Smooth muscle cell of the brain vasculature (primary cell): Measurements from ENCODE around the gene WBP1.
A peak's percentile ranks its signal among the peaks of the same experiment; 100 is the strongest.
"Not testable (repeated sequence)": the region's sequence is repeated elsewhere in the genome, so short reads cannot be mapped to it uniquely, and the experiment has no call there.

Source experiments
- DNase-seq: peaks from one replicate; pipeline ENCODE4 v3.0.0-alpha.2; 2012; ENCODE audit warnings: low read depth, low spot score

Gene WBP1

GRCh38 chr2:74481961-74482800 lies 23.9 kb downstream of the WBP1 start:
- DNase-seq, result no peak

GRCh38 chr2:74482801-74483674 lies 24.8 kb downstream of the WBP1 start, which contains the start of the genes CCDC142 and TTC31:
CCDC142 (minus strand) TSS chr2:74482998; CDS start chr2:74482837, 161 bp downstream.
TTC31 (plus strand) TSS chr2:74483081; CDS start chr2:74483096, 15 bp downstream.
- peak; percentile 92 for DNase-seq

GRCh38 chr2:74483675-74484164 lies 25.5 kb downstream of the WBP1 start:
- not testable (repeated sequence) for DNase-seq

- no peak for DNase-seq
These were observed 27.9 kb downstream of the WBP1 start for GRCh38 chr2:74486141-74486540.

GRCh38 chr2:74488643-74489481 lies 30.6 kb downstream of the WBP1 start:
- DNase-seq, result no peak

GRCh38 chr2:74489906-74490305 lies 31.7 kb downstream of the WBP1 start:
- no peak for DNase-seq

GRCh38 chr2:74491648-74492544 lies 33.7 kb downstream of the WBP1 start:
- no peak for DNase-seq

- no peak for DNase-seq
These were observed 35.3 kb downstream of the WBP1 start for GRCh38 chr2:74493546-74493945.

- no peak for DNase-seq
These were observed 37.2 kb downstream of the WBP1 start for GRCh38 chr2:74495440-74495839.

GRCh38 chr2:74496997-74497776 lies 38.9 kb downstream of the WBP1 start:
- DNase-seq, result no peak

GRCh38 chr2:74497777-74498499 lies 39.7 kb downstream of the WBP1 start:
- DNase-seq, result no peak

- DNase-seq, result no peak
These were observed 40.4 kb downstream of the WBP1 start for GRCh38 chr2:74498500-74499266.

- no peak for DNase-seq
These were observed 41.2 kb downstream of the WBP1 start, which contains the start of gene LBX2 for GRCh38 chr2:74499267-74499939. LBX2 (minus strand) TSS chr2:74499603; CDS start chr2:74499537, 66 bp downstream.

- no peak for DNase-seq
These were observed 41.8 kb downstream of the WBP1 start for GRCh38 chr2:74499940-74500577.

GRCh38 chr2:74500578-74500946 lies 42.3 kb downstream of the WBP1 start:
- DNase-seq, result no peak

GRCh38 chr2:74501335-74502071 lies 43.3 kb downstream of the WBP1 start:
- DNase-seq, result no peak
